Measurements from ENCODE around the gene SLC7A6.

GRCh38 chr16:68227183-68227793, 37.0 kb upstream of the SLC7A6 start:
- no peak for TF ChIP-seq RARB (CRISPR knock-in tag; IDR thresholded peaks at IDR 0.05)
- TF ChIP-seq PPARA (CRISPR knock-in tag; IDR thresholded peaks at IDR 0.05; ENCODE audit: borderline replicate concordance), result no peak
- TF ChIP-seq ZFP30 (CRISPR knock-in tag; IDR thresholded peaks at IDR 0.05), result no peak

Measured in SK-N-SH treated with all-trans-retinoic acid at 6 μM for 48 hours (cell line).